GM18511 (cell line): Measurements from ENCODE around the gene RIMBP2.

Experiments used
- ATAC-seq: cut with Tn5 transposase; IDR thresholded peaks from one replicate; pipeline ENCODE4 v1.9.1; 2021; ENCODE audit warnings: mild to moderate bottlenecking, moderate library complexity; ENCODE audit not compliant: unreplicated experiment

The RIMBP2 gene

GRCh38 chr12:130454296-130454695 lies 261.8 kb downstream of the RIMBP2 start:
- no peak for ATAC-seq

GRCh38 chr12:130452546-130452945 lies 263.6 kb downstream of the RIMBP2 start:
- no peak for ATAC-seq

DNA sequence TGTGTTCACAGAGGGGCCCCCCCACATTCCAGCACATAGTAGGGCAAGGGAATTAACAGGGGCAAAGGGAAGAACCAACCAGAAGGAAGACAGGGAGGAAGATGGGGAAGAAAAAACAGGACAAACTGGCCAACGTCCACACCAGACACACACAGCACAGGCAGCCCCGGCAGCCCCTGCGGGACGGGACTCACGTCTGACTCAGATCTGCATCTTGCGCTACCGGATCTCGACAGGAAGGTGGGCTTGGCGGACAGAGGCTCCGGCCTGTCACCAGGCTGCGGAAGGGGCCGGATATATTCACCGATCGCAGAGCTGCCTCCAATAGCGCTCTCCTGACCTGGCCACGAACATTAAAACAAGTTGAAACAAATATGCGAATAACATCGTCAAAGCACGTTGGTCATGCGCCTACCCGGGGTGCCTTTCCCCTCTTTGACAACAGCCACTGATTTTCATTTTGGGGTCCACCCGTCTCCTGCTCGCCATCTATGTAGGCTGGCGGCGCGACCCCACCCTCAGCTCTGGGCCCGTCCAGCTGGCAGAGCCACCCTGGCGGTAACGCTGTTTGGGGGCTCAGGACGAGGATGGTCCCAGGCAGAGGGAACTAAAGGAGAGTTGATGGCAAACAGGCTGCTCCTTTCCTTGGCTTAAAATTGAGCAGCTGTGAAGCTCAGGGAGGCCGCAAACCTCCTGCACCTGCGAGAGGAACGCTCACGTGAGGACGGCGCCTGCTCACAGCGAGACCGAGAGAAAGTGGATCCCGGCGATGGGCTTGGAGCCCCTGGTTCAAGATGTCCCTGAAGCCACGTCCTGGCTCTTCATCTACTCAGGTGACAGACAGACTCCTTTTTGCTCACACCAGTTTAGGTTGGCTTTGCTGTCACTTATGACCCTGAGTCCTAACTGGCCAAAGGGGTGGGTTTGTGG lies 264.8 kb downstream of the RIMBP2 start:
- ATAC-seq = no peak

DNA sequence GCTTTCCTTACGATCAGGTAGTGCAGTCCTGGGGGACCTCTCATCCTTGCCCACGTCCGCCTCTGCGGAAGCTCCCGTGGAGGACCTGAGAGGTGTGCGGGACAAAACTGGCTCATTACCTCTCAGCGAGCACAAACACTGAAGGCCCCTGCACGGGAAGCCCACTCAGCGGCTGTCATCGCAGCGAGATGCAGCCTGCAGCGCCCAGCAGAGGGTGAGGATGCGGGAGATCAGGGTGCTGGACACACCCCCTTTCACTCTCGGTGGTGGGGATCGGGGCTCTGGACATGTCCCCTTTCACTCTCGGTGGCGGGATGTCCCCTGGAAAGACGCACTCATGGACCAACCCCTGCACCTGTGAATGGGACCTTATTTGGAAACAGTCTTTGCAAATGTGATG lies 266.8 kb downstream of the RIMBP2 start:
- no peak for ATAC-seq

GRCh38 chr12:130448044-130448821 lies 267.9 kb downstream of the RIMBP2 start:
- ATAC-seq = no peak

DNA sequence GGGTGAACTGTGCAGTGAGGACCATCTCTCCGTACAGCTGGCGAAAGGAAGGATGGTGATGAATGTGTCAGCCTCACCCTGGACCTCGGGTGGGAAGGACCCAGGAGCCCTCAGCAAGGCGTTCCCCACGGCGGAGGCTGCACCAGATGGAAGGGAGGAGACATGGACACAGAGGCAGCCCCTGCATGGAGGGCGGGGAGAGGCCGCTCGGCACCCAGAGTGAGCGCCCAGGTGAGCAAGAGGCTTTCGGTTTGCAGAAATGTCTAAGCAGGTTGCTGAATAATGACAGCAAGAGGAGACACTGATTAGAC lies 268.5 kb downstream of the RIMBP2 start:
- ATAC-seq = no peak

- ATAC-seq = no peak
Measured at GRCh38 chr12:130446846-130447654, 269.0 kb downstream of the RIMBP2 start.

DNA sequence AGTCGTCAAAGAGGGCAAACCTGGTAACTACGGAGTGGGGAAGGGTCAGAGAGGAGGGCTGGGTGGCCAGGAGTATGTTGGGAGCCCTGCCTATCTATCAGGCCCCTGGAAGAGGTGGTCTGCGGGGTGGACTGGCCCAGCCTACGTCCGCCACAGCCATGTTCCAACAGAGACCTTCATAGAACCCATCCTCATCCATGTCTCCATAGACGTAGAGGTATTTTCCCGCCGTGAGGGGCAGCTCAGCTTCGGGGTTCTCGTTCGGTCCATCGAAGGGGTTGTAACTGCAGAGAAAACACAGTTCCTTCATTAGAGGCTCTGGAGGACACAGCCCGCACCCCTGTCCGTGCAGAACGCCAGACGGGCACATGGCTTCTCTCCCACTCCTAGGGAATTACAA lies 271.1 kb downstream of the RIMBP2 start:
- ATAC-seq = no peak

DNA sequence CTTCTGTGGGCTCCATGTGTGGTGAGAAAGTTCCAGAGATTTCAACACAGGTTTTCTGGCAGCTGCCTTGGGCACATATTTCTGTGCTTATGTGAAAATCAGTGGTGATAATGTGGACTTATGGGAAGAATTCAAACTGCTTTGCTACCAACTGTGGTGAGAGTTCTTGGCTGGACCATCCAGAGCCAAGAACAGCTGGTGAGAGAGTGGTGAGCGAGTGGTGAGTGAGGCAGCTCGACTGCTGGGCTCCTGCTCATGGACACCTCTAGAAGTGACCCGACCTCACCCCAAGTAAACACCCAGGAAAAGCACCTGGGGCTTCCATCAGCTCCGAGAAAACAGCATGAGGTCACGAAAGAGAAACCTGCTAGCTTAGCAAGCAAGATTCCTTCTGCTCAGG lies 272.0 kb downstream of the RIMBP2 start:
- no peak for ATAC-seq

DNA sequence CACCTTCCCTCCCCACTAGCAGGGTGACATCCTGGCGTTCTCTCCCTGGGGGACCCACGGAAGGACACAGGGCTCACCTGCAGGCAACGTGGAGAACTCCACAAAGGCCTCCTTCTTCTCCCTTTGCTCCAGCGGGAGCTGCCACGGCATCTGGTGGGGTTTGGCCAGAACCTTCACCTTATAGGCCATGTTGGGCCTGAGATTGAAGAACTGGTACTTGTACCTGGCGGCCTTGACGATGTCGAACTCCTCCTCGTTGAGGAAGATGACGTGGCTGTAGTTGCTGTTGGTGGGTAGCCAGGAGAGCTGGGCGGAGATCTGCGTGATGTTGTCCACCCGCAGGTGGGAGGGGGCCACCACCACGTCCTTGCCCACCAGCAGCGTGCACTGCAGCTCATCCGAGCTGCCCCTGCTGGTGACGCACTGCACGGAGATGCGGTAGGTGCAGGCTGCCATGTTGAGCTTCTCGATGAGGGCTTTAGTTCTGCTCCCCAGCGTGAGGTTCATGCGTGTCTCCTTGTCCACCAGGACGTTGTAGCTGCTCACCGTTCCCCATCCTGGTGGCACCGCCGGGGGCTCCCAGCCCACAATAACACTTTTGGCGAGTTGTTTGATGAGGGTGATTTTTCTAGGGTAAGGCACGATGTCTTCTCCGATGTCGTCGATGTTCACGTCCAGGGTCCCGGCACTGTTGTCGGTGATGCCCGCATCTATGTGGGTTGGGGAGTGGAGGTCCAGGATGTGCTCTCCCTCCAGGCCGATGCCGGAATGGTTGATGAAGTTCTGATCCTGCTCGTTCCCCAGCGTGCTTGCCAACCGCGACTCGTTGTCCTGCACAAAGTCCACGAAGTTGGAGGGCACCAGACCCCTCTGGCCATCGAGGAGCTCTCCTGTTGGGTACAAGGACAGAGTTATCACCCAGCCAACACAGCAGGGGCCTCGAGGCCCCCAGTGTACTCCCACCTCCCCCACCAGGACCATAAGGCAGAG lies 274.0 kb downstream of the RIMBP2 start:
- no peak for ATAC-seq

- ATAC-seq = no peak
Measured at GRCh38 chr12:130440411-130441080, 275.6 kb downstream of the RIMBP2 start.

DNA sequence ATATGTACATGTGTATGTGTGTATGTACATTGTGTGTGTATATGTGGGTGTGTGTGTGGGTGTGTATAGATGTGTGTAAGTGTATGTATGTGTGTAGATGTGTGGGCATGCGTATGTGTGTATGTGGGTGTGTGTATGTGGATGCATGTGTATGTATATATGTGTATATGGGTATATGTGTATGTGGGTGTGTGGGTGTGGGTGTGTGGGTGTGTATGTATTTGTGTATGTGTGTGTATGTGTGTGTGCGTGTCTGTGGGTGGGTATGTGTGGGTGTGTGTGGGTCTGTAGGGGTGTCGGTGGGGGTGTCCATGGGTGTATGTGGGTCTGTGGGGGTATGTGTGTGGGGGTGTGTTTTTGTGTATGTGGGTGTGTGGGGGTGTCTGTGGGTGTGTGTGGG lies 276.8 kb downstream of the RIMBP2 start:
- ATAC-seq = no peak

DNA sequence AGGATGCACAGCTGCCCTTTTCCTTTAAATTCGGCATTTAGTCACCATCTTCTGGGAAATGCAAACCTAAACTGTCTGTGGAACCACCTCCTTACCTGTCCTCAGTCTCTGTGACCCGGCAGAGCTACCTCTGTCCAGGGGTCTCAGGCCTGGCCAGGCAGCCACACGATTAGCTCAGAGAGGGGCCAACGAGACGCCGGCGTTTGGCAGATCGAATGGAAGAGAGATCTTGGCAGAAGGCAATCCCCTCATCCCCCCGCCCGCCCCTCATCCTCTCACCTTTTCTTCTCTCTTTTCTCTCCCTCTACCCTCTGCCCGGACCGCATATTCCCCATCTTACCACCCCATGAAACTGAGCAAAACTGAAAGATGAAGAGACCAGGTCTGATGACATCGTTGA lies 277.4 kb downstream of the RIMBP2 start:
- ATAC-seq = no peak

- ATAC-seq = no peak
Measured at GRCh38 chr12:130438243-130438620, 277.9 kb downstream of the RIMBP2 start.

- no peak for ATAC-seq
Measured at GRCh38 chr12:130437555-130438242, 278.4 kb downstream of the RIMBP2 start.

- no peak for ATAC-seq
Measured at GRCh38 chr12:130436741-130437501, 279.2 kb downstream of the RIMBP2 start.

- ATAC-seq = no peak
Measured at GRCh38 chr12:130435826-130436225, 280.3 kb downstream of the RIMBP2 start.

DNA sequence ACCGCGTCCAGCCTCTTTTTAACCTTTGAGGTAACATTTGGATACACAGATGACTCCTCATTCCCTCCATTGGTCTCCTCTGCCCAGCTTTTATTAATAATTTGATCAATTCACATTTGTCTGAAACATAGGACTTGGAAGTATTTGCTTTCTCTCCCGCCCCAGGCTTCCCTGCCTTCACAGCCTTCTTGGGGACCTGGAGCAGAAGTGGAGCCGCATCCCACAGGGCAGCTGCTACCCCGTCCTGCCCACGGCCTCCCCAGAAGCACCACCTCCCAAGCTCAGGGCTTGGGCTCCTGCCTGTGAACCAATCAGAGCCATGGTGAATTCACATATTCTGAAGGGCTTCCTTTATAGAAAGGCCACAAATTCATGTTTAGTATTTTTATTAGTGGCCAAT lies 280.8 kb downstream of the RIMBP2 start:
- no peak for ATAC-seq
